ENCODE results near the gene AKT1. TPM values are rescaled to one million over a fixed set of nuclear protein-coding genes. Genes with fewer than 3 reads are reported as not detected.
"Not testable (repeated sequence)": the region's sequence is repeated elsewhere in the genome, so short reads cannot be mapped to it uniquely, and the experiment has no call there.

Gene AKT1
- total RNA-seq, 1 experiment from 2014 or later = 205 TPM

- no peak for DNase-seq (ENCODE audit: low read depth)
These were observed 23.8 kb upstream of the AKT1 start for GRCh38 chr14:104819361-104819781.

- no peak for DNase-seq (ENCODE audit: low read depth)
These were observed 23.2 kb upstream of the AKT1 start for GRCh38 chr14:104818714-104819161.

GRCh38 chr14:104817930-104818713 lies 22.6 kb upstream of the AKT1 start:
- no peak for DNase-seq (ENCODE audit: low read depth)

GRCh38 chr14:104816616-104816884 lies 21.0 kb upstream of the AKT1 start:
- no peak for DNase-seq (ENCODE audit: low read depth)

GRCh38 chr14:104814701-104815100 lies 19.2 kb upstream of the AKT1 start:
- DNase-seq (ENCODE audit: low read depth) = not testable (repeated sequence)

GRCh38 chr14:104813286-104813685 lies 17.7 kb upstream of the AKT1 start:
- no peak for DNase-seq (ENCODE audit: low read depth)

GRCh38 chr14:104810316-104810715 lies 14.8 kb upstream of the AKT1 start:
- no peak for DNase-seq (ENCODE audit: low read depth)

GRCh38 chr14:104808456-104808855 lies 12.9 kb upstream of the AKT1 start:
- no peak for DNase-seq (ENCODE audit: low read depth)

GRCh38 chr14:104806625-104807465 lies 11.3 kb upstream of the AKT1 start:
- no peak for DNase-seq (ENCODE audit: low read depth)

- no peak for DNase-seq (ENCODE audit: low read depth)
These were observed 10.5 kb upstream of the AKT1 start for GRCh38 chr14:104805941-104806624.

- peak; percentile 82 for DNase-seq (ENCODE audit: low read depth)
These were observed 9.8 kb upstream of the AKT1 start for GRCh38 chr14:104805326-104805678.

GRCh38 chr14:104804481-104805325 lies 9.2 kb upstream of the AKT1 start:
- DNase-seq (ENCODE audit: low read depth) = no peak

GRCh38 chr14:104803912-104804410 lies 8.4 kb upstream of the AKT1 start:
- no peak for DNase-seq (ENCODE audit: low read depth)

- no peak for DNase-seq (ENCODE audit: low read depth)
These were observed 7.8 kb upstream of the AKT1 start for GRCh38 chr14:104803280-104803911.

- no peak for DNase-seq (ENCODE audit: low read depth)
These were observed 7.0 kb upstream of the AKT1 start for GRCh38 chr14:104802394-104803184.

GRCh38 chr14:104801520-104802393 lies 6.2 kb upstream of the AKT1 start:
- no peak for DNase-seq (ENCODE audit: low read depth)

GRCh38 chr14:104800771-104801519 lies 5.4 kb upstream of the AKT1 start, which contains the start of gene ZBTB42:
TSS of gene ZBTB42 (plus strand) at chr14:104801101. CDS start at chr14:104801198, 97 bp downstream.
- DNase-seq (ENCODE audit: low read depth) = peak; percentile 32
